KMS-11 (cell line): Measurements from ENCODE around the gene MYO5C.

Source experiments
- H2AFZ ChIP-seq: fragments of 200-600 bp; sonication (generic); 2 replicates; pipeline ENCODE4 v1.6.1; 2016; ENCODE audit warnings: antibody characterized with exemption, mixed run types, low read depth
- H3K27ac ChIP-seq: fragments of 200-600 bp; sonication (generic); 2 replicates; pipeline ENCODE4 v1.6.1; 2016; ENCODE audit warnings: mild to moderate bottlenecking, mixed run types
- H3K27me3 ChIP-seq: fragments of 200-600 bp; sonication (generic); 2 replicates; pipeline ENCODE4 v1.6.1; 2017; ENCODE audit warnings: mild to moderate bottlenecking, low read depth, mixed run types, moderate library complexity; ENCODE audit not compliant: insufficient read depth
- H3K36me3 ChIP-seq: fragments of 200-600 bp; sonication (generic); 2 replicates; pipeline ENCODE4 v1.6.1; 2017; ENCODE audit warnings: mild to moderate bottlenecking, mixed run types; ENCODE audit not compliant: insufficient read depth
- H3K4me1 ChIP-seq: fragments of 200-600 bp; sonication (generic); 2 replicates; pipeline ENCODE4 v1.6.1; 2016; ENCODE audit warnings: mild to moderate bottlenecking, low read depth, mixed run types; ENCODE audit not compliant: poor library complexity, severe bottlenecking
- H3K4me2 ChIP-seq: fragments of 200-600 bp; sonication (generic); 2 replicates; pipeline ENCODE4 v1.7.0; 2016; ENCODE audit warnings: mild to moderate bottlenecking, mixed run types
- H3K4me3 ChIP-seq: fragments of 200-600 bp; sonication (generic); IDR thresholded peaks from 2 replicates; pipeline ENCODE4 v1.6.1; 2017; ENCODE audit warnings: low read depth, low read length, mixed read lengths; ENCODE audit not compliant: insufficient read depth
- H3K79me2 ChIP-seq: fragments of 200-600 bp; sonication (generic); 2 replicates; pipeline ENCODE4 v1.6.1; 2016; ENCODE audit warnings: low read depth, mixed run types; ENCODE audit not compliant: insufficient read depth
- H3K9ac ChIP-seq: fragments of 200-600 bp; sonication (generic); 2 replicates; pipeline ENCODE4 v1.6.1; 2016; ENCODE audit warnings: mild to moderate bottlenecking, mixed run types
- H4K20me1 ChIP-seq: fragments of 200-600 bp; sonication (generic); 2 replicates; pipeline ENCODE4 v1.6.1; 2016; ENCODE audit warnings: mild to moderate bottlenecking, mixed run types; ENCODE audit not compliant: insufficient read depth
- TF ChIP-seq, protein P1 (sequence below): fragments of 200-600 bp; sonication (generic); conservative IDR thresholded peaks from 2 replicates; pipeline ENCODE4 v1.6.1; 2017; ENCODE audit warnings: low read depth, mild to moderate bottlenecking, antibody characterized with exemption, low read length, moderate library complexity, mixed read lengths

The MYO5C gene

GRCh38 chr15:52334491-52335160 is 39.0 kb upstream of the MYO5C start:
- Histone ChIP-seq H3K36me3 (no peaks in the 10 kb centered on the region), H3K27me3 (no peaks in the 10 kb centered on the region), H4K20me1 (no peaks in the 10 kb centered on the region), H2AFZ (no peak overlapping the region), H3K4me2 (no peak overlapping the region), H3K79me2 (no peaks in the 10 kb centered on the region), H3K9ac (no peak overlapping the region), H3K4me3 (no peak overlapping the region), H3K27ac (no peak overlapping the region), H3K4me1 (peaks cover 80% of the 10 kb centered on the region)
- TF ChIP-seq, protein P1, sequence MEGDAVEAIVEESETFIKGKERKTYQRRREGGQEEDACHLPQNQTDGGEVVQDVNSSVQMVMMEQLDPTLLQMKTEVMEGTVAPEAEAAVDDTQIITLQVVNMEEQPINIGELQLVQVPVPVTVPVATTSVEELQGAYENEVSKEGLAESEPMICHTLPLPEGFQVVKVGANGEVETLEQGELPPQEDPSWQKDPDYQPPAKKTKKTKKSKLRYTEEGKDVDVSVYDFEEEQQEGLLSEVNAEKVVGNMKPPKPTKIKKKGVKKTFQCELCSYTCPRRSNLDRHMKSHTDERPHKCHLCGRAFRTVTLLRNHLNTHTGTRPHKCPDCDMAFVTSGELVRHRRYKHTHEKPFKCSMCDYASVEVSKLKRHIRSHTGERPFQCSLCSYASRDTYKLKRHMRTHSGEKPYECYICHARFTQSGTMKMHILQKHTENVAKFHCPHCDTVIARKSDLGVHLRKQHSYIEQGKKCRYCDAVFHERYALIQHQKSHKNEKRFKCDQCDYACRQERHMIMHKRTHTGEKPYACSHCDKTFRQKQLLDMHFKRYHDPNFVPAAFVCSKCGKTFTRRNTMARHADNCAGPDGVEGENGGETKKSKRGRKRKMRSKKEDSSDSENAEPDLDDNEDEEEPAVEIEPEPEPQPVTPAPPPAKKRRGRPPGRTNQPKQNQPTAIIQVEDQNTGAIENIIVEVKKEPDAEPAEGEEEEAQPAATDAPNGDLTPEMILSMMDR = no peak

DNA sequence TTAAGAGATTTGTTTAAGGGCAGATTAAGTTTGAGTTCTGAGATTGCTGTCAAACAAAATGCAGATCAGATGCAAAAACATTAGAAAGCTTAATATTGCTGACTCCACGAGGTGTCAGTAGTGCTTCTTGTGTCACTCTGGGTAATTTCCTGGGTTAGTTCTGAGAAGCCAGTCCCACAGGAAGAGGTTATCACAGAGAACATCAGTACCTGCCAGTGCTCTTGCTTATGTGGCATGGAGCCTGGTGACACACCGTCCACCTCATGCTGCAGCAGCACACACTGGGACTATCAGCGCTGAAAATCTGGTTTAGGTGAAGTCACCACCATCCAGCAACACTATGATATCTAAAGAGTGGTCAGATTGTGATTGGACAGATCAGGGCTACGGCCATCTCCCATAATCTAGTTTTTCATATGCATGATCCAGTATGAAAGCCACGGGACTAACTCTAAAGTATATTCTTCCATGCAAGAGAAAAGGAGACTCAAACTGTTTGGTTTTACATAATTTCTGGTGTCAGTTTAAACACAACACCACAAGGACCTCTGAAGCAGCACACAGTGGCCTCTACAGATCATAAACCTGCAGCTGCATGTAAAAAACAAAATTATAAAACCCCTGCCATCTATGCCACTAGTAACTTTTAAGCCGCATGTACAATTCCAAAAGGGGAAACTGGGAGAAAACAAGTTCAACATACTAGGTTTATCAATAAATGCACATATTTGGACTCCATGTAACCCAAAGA is 36.1 kb upstream of the MYO5C start:
- Histone ChIP-seq H3K4me3 (no peak overlapping the region), H3K4me1 (peaks cover 75% of the 10 kb centered on the region), H3K27me3 (no peaks in the 10 kb centered on the region), H3K4me2 (peak overlapping the region; percentile 37), H4K20me1 (no peaks in the 10 kb centered on the region), H3K79me2 (no peaks in the 10 kb centered on the region), H2AFZ (peak overlapping the region; percentile 8; the same call in 1 of the 2 replicates), H3K27ac (peak overlapping the region; percentile 36), H3K9ac (no peak overlapping the region; the same call in 1 of the 2 replicates), H3K36me3 (no peaks in the 10 kb centered on the region)
- TF ChIP-seq, protein P1 = peak; percentile 55

GRCh38 chr15:52329987-52330386 is 34.4 kb upstream of the MYO5C start:
- Histone ChIP-seq H3K4me2 (peak overlapping the region; percentile 37; the same call in 1 of the 2 replicates), H3K4me3 (no peak overlapping the region), H3K79me2 (no peaks in the 10 kb centered on the region), H3K36me3 (no peaks in the 10 kb centered on the region), H3K4me1 (peaks cover 68% of the 10 kb centered on the region), H2AFZ (no peak overlapping the region), H4K20me1 (no peaks in the 10 kb centered on the region), H3K27ac (peak overlapping the region; percentile 36; the same call in 1 of the 2 replicates), H3K27me3 (no peaks in the 10 kb centered on the region), H3K9ac (no peak overlapping the region)
- TF ChIP-seq, protein P1 = no peak

DNA sequence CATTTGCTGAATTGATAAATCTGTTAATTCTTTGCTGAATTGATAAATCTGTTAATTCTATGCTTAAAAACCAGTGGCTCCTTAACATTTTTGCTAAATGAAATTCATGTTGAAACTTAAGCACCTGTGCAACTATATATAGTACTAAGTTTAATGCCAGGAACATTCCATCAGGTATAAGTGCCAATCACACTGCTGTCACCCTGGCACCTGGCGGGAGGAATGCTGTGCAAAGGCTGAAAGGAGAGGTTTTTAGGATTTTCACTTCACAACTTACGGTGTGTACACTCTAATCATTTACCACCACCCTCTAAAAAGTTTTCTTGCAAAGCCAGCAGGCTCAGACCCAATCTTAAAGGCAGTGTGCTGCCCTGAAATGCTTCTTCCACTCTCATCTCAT is 33.5 kb upstream of the MYO5C start:
- Histone ChIP-seq H3K27ac (peak overlapping the region; percentile 36), H3K4me2 (peak overlapping the region; percentile 37; the same call in 1 of the 2 replicates), H2AFZ (no peak overlapping the region), H4K20me1 (no peaks in the 10 kb centered on the region), H3K27me3 (no peaks in the 10 kb centered on the region), H3K36me3 (no peaks in the 10 kb centered on the region), H3K4me3 (no peak overlapping the region), H3K4me1 (peaks cover 67% of the 10 kb centered on the region), H3K79me2 (no peaks in the 10 kb centered on the region), H3K9ac (no peak overlapping the region)
- TF ChIP-seq, protein P1 = no peak
